T-cell (primary cell): ENCODE measurements around the gene SCFD2. TPM values are rescaled to one million over a fixed set of nuclear protein-coding genes. Genes with fewer than 3 reads are reported as not detected.

ENCODE experiments used
- ATAC-seq, 4 experiments: fragments of 200-7000 bp in 3 of 4; fragments of 150-1000 bp in 1 of 4; cut with Tn5 transposase; replicated peaks in 1 of 4; 1 replicate in 3 of 4; 2 replicates in 1 of 4; pipeline ENCODE4 v1.10.0; 2021; ENCODE audit warnings: moderate library complexity in 3 of 4, mild to moderate bottlenecking in 2 of 4, moderate number of reproducible peaks in 1 of 4
- CTCF ChIA-PET, 2 donors: fragments of 300-600 bp; sonication (Branson Sonifier 250); formaldehyde crosslinking; loops; one replicate each; lab custom pipeline; 2022; ENCODE audit warnings: antibody characterized with exemption in 2 of 2; lab: Charles Lee
- POLR2A ChIA-PET, 2 donors: fragments of 300-600 bp; sonication (Branson Sonifier 250); formaldehyde crosslinking; loops; one replicate each; lab custom pipeline; 2022; ENCODE audit warnings: antibody characterized with exemption in 2 of 2; lab: Charles Lee
- DNase-seq, 35 experiments: peaks; one replicate each; pipeline versions ENCODE4 v3.0.0 to v3.0.0-alpha.2; 2013 to 2023
- H3K27ac ChIP-seq: one replicate; pipeline ENCODE4 v1.5.1; 2013; ENCODE audit warnings: low read length
- H3K27me3 ChIP-seq, 2 experiments: replicated peaks in 1 of 2; 1 replicate in 1 of 2; 2 replicates in 1 of 2; pipeline versions ENCODE4 v1.6.1 to v1.7.0; 2013; ENCODE audit warnings: low read length in 1 of 2, mixed read lengths in 1 of 2; ENCODE audit not compliant: control insufficient read depth in 2 of 2, insufficient read depth in 2 of 2; ENCODE audit errors: extremely low read depth in 1 of 2
- H3K36me3 ChIP-seq, 2 donors: 1 replicate in 1 of 2; 2 replicates in 1 of 2; pipeline versions ENCODE4 v1.6.1 to v1.7.0; 2013; ENCODE audit warnings: low read length in 1 of 2; ENCODE audit not compliant: control insufficient read depth in 2 of 2, insufficient read depth in 1 of 2; ENCODE audit errors: extremely low read depth in 1 of 2
- H3K4me1 ChIP-seq, 2 experiments: 1 replicate in 1 of 2; 2 replicates in 1 of 2; pipeline versions ENCODE4 v1.6.1 to v1.7.0; 2013; ENCODE audit warnings: low read length in 2 of 2, mixed read lengths in 1 of 2; ENCODE audit not compliant: insufficient read depth in 2 of 2, control insufficient read depth in 1 of 2; ENCODE audit errors: extremely low read depth in 1 of 2
- H3K4me3 ChIP-seq, 2 donors: 1 replicate in 1 of 2; 2 replicates in 1 of 2; pipeline versions ENCODE4 v1.5.1 to v1.7.0; 2013; ENCODE audit warnings: mild to moderate bottlenecking in 2 of 2, low read length in 1 of 2, moderate library complexity in 1 of 2; ENCODE audit not compliant: control insufficient read depth in 1 of 2; ENCODE audit errors: extremely low read depth in 1 of 2
- H3K9me3 ChIP-seq: 2 replicates; pipeline ENCODE4 v1.7.0; 2013
- H3K27ac Mint-ChIP-seq, 2 donors: one replicate each; pipeline ENCODE4 v1.8.0; 2020 to 2021; ENCODE audit warnings: mild to moderate bottlenecking in 2 of 2, mixed read lengths in 2 of 2
- H3K27me3 Mint-ChIP-seq, 2 donors: one replicate each; pipeline ENCODE4 v1.8.0; 2021 to 2022; ENCODE audit warnings: mixed read lengths in 2 of 2
- H3K36me3 Mint-ChIP-seq: one replicate; pipeline ENCODE4 v1.8.0; 2021; ENCODE audit warnings: mixed read lengths
- H3K4me1 Mint-ChIP-seq, 3 donors: one replicate each; pipeline ENCODE4 v1.8.0; 2020 to 2022; ENCODE audit warnings: mixed read lengths in 3 of 3, mild to moderate bottlenecking in 1 of 3
- H3K4me3 Mint-ChIP-seq, 3 donors: one replicate each; pipeline ENCODE4 v1.8.0; 2020 to 2022; ENCODE audit warnings: mild to moderate bottlenecking in 3 of 3, mixed read lengths in 3 of 3, moderate library complexity in 3 of 3
- H3K9me3 Mint-ChIP-seq, 3 donors: one replicate each; pipeline ENCODE4 v1.8.0; 2020 to 2022; ENCODE audit warnings: mixed read lengths in 3 of 3
- WGBS: methylation state at CpG from one replicate; pipeline ENCODE4 v1.1.5; 2013; ENCODE audit warnings: missing lambda C conversion rate; ENCODE audit not compliant: insufficient coverage; 5-methylcytosine and 5-hydroxymethylcytosine counted together
- total RNA-seq, 35 experiments: library from RNA in 6 of 35; stranded (reverse) in 6 of 35; fragments of 120-200 nt in 1 of 35; gene quantifications; one replicate each; pipeline versions ENCODE4 v1.2.1 to v1.2.4 and lab custom pipeline; 2013 to 2026

Gene SCFD2
- total RNA-seq, 5 donors from 2014 or later (not counting 1 experiment from before 2014, with no cell fraction given), result 19.0 to 28.9 (median 21.8) TPM

DNA sequence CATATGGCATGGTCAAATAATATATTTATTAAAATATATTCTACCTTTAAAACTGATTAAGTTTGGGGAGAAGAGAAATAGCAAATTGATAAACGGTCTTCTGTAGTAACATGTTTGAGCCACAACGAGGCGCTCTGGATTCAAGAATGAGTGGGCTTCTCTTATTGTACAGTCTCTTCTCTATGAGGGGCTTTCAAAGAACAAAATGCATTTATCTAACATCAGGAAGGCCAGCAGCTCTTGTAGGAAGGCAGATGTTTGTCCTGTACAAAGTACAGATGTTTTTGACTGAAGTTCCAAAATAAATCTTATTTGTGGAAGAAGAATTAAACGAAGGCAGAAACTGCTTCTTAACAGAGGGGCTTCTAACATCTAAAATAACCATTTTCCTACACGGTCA, 350.2 kb downstream of the SCFD2 start:
- Histone ChIP-seq H3K36me3 (no peaks in the 10 kb centered on the region), H3K4me3 (no peak overlapping the region), H3K27me3 (no peaks in the 10 kb centered on the region), H3K4me1 (peaks cover 0 to 26% of the 10 kb centered on the region in 2 experiments), H3K27ac (no peak overlapping the region), H3K9me3 (no peaks in the 10 kb centered on the region)
- ATAC-seq (no peak), DNase-seq (peak in 1 of 35 experiments; percentile 11)
- Mint-ChIP-seq H3K27ac (no peak overlapping the region), H3K4me1 (peaks cover 33 to 47% (median 39%) of the 10 kb centered on the region in 3 donors), H3K36me3 (no peaks in the 10 kb centered on the region), H3K9me3 (no peaks in the 10 kb centered on the region), H3K27me3 (no peaks in the 10 kb centered on the region), H3K4me3 (no peak overlapping the region)
- CTCF ChIA-PET, result no interaction called here
- no CpG with 5 or more reads among the region's 5 CpGs for WGBS
- POLR2A ChIA-PET, result interaction anchor here in 1 of 2 donors (0.7 kb wide), 1 partner anchor 9 kb away, joined by 4 read pairs; no protein-coding TSS in a partner anchor

- DNase-seq (no peak), ATAC-seq (no peak)
- H3K4me3 Mint-ChIP-seq, result no peak overlapping the region
- no peaks in the 10 kb centered on the region for H3K9me3 Mint-ChIP-seq
- CTCF ChIA-PET, result no interaction called here
- H3K27me3 Mint-ChIP-seq, result no peaks in the 10 kb centered on the region
- WGBS, result no CpG with 5 or more reads among the region's 2 CpGs
- Histone ChIP-seq H3K9me3 (no peaks in the 10 kb centered on the region), H3K4me3 (no peak overlapping the region), H3K36me3 (no peaks in the 10 kb centered on the region), H3K27me3 (no peaks in the 10 kb centered on the region), H3K27ac (no peak overlapping the region), H3K4me1 (peaks cover 0 to 34% of the 10 kb centered on the region in 2 experiments)
- H3K36me3 Mint-ChIP-seq, result peaks cover 2% of the 10 kb centered on the region
- peaks cover 38 to 55% (median 46%) of the 10 kb centered on the region in 3 donors for H3K4me1 Mint-ChIP-seq
- no peak overlapping the region for H3K27ac Mint-ChIP-seq
- POLR2A ChIA-PET, result no interaction called here
Measured at GRCh38 chr4:53014881-53015280, 351.0 kb downstream of the SCFD2 start.

DNA sequence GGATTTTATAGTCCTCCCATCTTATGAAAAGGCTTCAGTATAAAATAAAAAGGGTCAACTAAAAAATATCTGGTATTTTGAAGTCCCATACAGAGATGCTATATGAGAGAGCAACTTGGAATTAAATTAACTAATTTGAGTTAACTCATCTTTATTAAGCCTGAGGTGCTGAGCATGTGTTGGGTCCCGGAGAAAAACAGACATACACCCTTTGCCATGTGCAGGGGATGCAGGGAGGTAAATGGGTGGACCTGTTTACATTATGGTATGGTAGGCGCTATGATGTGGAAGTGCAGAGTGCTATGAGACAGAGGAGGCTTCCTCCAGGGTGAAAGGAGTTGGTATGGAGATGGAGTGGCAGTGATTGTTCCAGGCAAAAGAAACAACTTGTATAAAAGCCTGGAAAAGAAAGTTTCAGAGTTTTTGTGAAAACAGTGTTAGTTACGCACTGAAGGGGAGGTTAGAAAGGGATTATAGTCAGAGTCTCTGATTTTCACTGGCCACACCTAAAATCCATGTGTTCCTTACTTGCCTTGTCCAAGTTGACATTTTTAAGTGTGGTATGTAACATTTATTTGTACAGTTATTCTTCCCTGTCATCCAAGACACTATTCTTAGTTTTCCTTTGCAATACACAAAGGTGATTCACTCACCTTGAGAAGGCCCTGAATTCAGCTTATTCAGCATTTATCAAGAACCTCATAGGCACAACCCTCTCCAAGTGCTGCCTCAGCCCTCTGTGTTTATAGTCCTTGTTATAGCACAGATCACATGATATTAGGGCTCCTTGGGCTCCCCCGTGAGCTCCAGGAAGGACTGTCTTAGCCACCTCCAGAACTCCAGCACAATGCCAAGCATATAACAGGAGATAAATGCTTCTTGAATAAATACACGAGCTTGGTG, 351.7 kb downstream of the SCFD2 start:
- ChIA-PET CTCF (no interaction called here), POLR2A (interaction anchor here in 1 of 2 donors (0.6 kb wide), 1 partner anchor 1165 kb away, joined by 3 read pairs; no protein-coding TSS in a partner anchor)
- Histone ChIP-seq H3K36me3 (no peaks in the 10 kb centered on the region), H3K4me3 (no peak overlapping the region), H3K4me1 (peaks cover 0 to 37% of the 10 kb centered on the region in 2 experiments), H3K27ac (no peak overlapping the region), H3K9me3 (no peaks in the 10 kb centered on the region), H3K27me3 (no peaks in the 10 kb centered on the region)
- no peak for DNase-seq
- WGBS, result 93% methylated on average over 3 of the region's 5 CpGs
- Mint-ChIP-seq H3K9me3 (no peaks in the 10 kb centered on the region), H3K4me1 (peaks cover 42 to 60% (median 50%) of the 10 kb centered on the region in 3 donors), H3K4me3 (no peak overlapping the region), H3K27ac (no peak overlapping the region), H3K36me3 (peaks cover 7% of the 10 kb centered on the region), H3K27me3 (no peaks in the 10 kb centered on the region)
- no peak for ATAC-seq

DNA sequence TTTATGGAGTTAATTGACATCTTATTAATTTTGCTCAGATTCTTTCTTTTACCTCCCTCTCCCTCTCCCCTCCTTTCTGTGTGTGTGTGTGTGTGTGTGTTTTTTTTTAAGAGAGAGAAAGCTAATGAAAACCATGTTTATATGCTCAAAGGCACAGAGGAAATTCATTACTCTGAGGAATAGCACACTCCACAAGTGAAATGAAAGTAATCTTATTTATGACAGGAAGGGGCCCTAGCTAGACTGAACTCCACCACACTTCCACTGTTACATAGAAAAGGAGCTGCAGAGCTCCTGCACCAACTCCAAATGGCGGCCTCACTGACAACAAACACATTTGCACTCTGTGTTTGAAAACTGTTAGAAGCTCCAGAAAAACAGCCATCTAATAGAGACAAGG, 353.1 kb downstream of the SCFD2 start:
- Mint-ChIP-seq H3K4me3 (peak overlapping the region; percentile 50 to 73 (median 68)), H3K4me1 (peaks cover 42 to 60% (median 50%) of the 10 kb centered on the region in 3 donors), H3K27ac (peak overlapping the region; percentile 86 to 92), H3K27me3 (no peaks in the 10 kb centered on the region), H3K36me3 (peaks cover 19% of the 10 kb centered on the region), H3K9me3 (no peaks in the 10 kb centered on the region)
- Histone ChIP-seq H3K4me1 (peaks cover 0 to 37% of the 10 kb centered on the region in 2 experiments), H3K36me3 (no peaks in the 10 kb centered on the region), H3K9me3 (no peaks in the 10 kb centered on the region), H3K4me3 (no peak overlapping the region), H3K27ac (peak overlapping the region; percentile 61), H3K27me3 (no peaks in the 10 kb centered on the region)
- DNase-seq (peak in 6 of 35 experiments; percentile 1 to 14 (median 2)), ATAC-seq (peak; percentile 63 to 85 (median 76))
- 13% methylated on average over 1 of the region's 1 CpG for WGBS
- ChIA-PET POLR2A (interaction anchor here in 1 of 2 donors (0.6 kb wide), 1 partner anchor 366 kb away, joined by 3 read pairs; no protein-coding TSS in a partner anchor), CTCF (no interaction called here)

- no CpG with 5 or more reads among the region's 2 CpGs for whole genome bisulfite sequencing
- POLR2A ChIA-PET, result interaction anchor here in 1 of 2 donors (0.6 kb wide), 1 partner anchor 156 kb away, joined by 4 read pairs; no protein-coding TSS in a partner anchor
- Histone ChIP-seq H3K36me3 (no peaks in the 10 kb centered on the region), H3K4me3 (no peak overlapping the region), H3K27me3 (no peaks in the 10 kb centered on the region), H3K9me3 (no peaks in the 10 kb centered on the region), H3K27ac (no peak overlapping the region), H3K4me1 (peaks cover 0 to 37% of the 10 kb centered on the region in 2 experiments)
- no peaks in the 10 kb centered on the region for H3K9me3 Mint-ChIP-seq
- H3K27ac Mint-ChIP-seq, result peak overlapping the region; percentile 1 to 50
- ATAC-seq (no peak), DNase-seq (no peak)
- CTCF ChIA-PET, result interaction anchor here (0.6 kb wide), 2 partner anchors 289 to 1226 kb away, joined by 3 to 6 read pairs; no protein-coding TSS in a partner anchor
- no peaks in the 10 kb centered on the region for H3K27me3 Mint-ChIP-seq
- H3K4me3 Mint-ChIP-seq, result peak overlapping the region in 1 of 3 donors; percentile 68
- peaks cover 21% of the 10 kb centered on the region for H3K36me3 Mint-ChIP-seq
- peaks cover 42 to 60% (median 50%) of the 10 kb centered on the region in 3 donors for H3K4me1 Mint-ChIP-seq
Measured at GRCh38 chr4:53011259-53011905, 354.5 kb downstream of the SCFD2 start.

DNA sequence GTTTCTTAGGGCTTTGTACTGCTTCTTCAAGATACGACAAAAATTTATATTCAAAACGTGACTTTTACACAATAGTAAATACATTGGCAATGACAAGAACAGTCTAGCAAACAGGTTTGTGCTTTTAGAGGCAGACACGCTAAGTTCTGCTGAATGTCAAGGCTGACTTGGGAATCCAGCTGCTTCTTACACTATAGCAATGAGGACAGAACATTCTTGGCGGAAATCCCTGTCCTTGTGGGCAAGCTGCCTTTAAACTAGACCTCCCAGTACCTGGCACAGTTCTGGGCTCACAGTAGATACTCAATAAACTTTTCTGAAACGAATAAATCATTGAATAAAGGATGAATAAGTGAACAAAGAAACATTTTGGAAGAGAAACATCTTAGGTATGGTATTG, 355.5 kb downstream of the SCFD2 start:
- Mint-ChIP-seq H3K4me1 (peaks cover 42 to 57% (median 50%) of the 10 kb centered on the region in 3 donors), H3K9me3 (no peaks in the 10 kb centered on the region), H3K27me3 (no peaks in the 10 kb centered on the region), H3K36me3 (peaks cover 21% of the 10 kb centered on the region), H3K27ac (no peak overlapping the region), H3K4me3 (no peak overlapping the region)
- POLR2A ChIA-PET, result no interaction called here
- DNase-seq (no peak), ATAC-seq (no peak)
- Histone ChIP-seq H3K36me3 (no peaks in the 10 kb centered on the region), H3K27ac (no peak overlapping the region), H3K4me3 (no peak overlapping the region), H3K27me3 (no peaks in the 10 kb centered on the region), H3K4me1 (peaks cover 0 to 37% of the 10 kb centered on the region in 2 experiments), H3K9me3 (no peaks in the 10 kb centered on the region)
- 83% methylated on average over 1 of the region's 5 CpGs for WGBS
- CTCF ChIA-PET, result no interaction called here
